Panc1 (cell line): ENCODE measurements around the gene PRODH2.

ENCODE experiments used
- CTCF ChIP-seq: fragments of 450-650 bp; IDR thresholded peaks from 2 replicates; pipeline ENCODE4 v1.5.1; 2017; ENCODE audit warnings: mild to moderate bottlenecking
- POLR2AphosphoS5 ChIP-seq: IDR thresholded peaks from 2 replicates; pipeline ENCODE4 v1.6.1; 2012; ENCODE audit warnings: mild to moderate bottlenecking, low read depth, low read length, moderate library complexity
- REST ChIP-seq, 2 experiments: IDR thresholded peaks; 2 replicates each; pipeline ENCODE4 v1.6.1; 2011 to 2012; ENCODE audit warnings: low read depth in 2 of 2, control low read depth in 1 of 2, low read length in 1 of 2, mild to moderate bottlenecking in 1 of 2, moderate library complexity in 1 of 2; ENCODE audit not compliant: insufficient read depth in 1 of 2
- SIN3A ChIP-seq: IDR thresholded peaks from 2 replicates; pipeline ENCODE4 v1.6.1; 2012; ENCODE audit warnings: low read depth, mild to moderate bottlenecking, low read length, moderate library complexity, borderline replicate concordance; ENCODE audit not compliant: insufficient read depth

DNA sequence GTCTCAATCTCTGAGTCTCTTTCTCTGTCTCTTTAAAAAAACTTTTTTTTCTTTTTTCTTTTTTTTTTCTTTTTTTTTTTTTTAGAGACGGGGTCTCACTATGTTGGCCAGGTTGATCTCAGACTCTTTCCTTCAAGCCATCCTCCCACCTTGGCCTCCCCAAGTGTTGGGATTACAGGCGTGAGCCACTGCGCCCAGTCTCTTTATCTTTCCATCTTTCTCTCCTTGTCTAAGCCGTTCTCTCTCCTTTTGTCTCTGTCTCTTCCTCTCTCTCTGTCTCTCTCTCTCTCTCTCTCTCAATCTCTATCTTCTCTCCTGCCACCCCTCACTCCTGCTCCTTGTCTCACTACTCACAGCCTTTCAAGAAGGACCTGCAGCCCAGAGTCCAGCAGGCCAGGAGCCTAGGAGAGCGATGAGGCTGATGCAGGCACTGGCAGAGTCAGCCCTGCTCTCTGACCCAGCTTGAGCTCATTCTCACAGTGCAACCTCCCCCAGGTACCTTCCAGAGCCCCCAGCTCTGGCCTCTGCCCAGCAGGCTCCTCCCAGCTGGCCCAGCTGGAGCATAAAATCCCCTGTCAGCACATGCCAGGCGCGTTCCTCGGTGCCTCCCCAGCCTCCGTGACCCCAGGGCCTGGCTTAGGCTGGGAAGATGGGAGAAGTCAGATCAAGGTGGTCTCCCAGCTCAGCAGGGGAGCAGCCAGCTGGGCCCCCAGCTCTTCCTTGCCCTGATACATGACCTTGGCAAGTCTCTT lies 39.6 kb upstream of the PRODH2 start, which contains the start of gene NPHS1:
- TF ChIP-seq CTCF (no peak), SIN3A (no peak), POLR2AphosphoS5 (no peak), REST (IDR thresholded peaks at IDR 0.05; ENCODE audit: insufficient read depth in 1 of 2, low read depth in 2 of 2, low read length in 1 of 2) (no peak)
